ENCODE results near the gene STRN4. TPM values are rescaled to one million over a fixed set of nuclear protein-coding genes. Genes with fewer than 3 reads are reported as not detected.

Gene STRN4
- total RNA-seq, 2 experiments from 2014 or later, result 68.0 to 115 TPM

GRCh38 chr19:46678110-46678732 lies 68.0 kb downstream of the STRN4 start:
- Histone ChIP-seq H3K27ac (ENCODE audit: low read depth, low read length, poor library complexity, severe bottlenecking) (no peak overlapping the region), H3K79me2 (ENCODE audit: insufficient read depth, low read depth, low read length) (no peaks in the 10 kb centered on the region), H3K9me2 (ENCODE audit: insufficient read depth, low read length) (no peaks in the 10 kb centered on the region), H3K36me3 (ENCODE audit: insufficient read depth, low read length) (peaks cover 95% of the 10 kb centered on the region), H3K4me2 (ENCODE audit: low read length) (no peak overlapping the region), H4K20me1 (ENCODE audit: insufficient read depth, low read length) (no peaks in the 10 kb centered on the region; the same call in 1 of the 2 replicates), H2AFZ (ENCODE audit: low read length) (no peak overlapping the region), H3K4me1 (ENCODE audit: insufficient read depth, low read length, poor library complexity, severe bottlenecking) (no peaks in the 10 kb centered on the region), H3K9me3 (ENCODE audit: low read length) (no peaks in the 10 kb centered on the region), H3K4me3 (ENCODE audit: low read depth, low read length, poor library complexity, severe bottlenecking) (no peak overlapping the region)
- intact Hi-C loops (cut with micrococcal nuclease; ENCODE audit: unreplicated experiment), result no loop called here
- peak; percentile 78 for DNase-seq (ENCODE audit: low spot score)
- TF ChIP-seq CTCF (conservative IDR thresholded peaks at IDR 0.05; ENCODE audit: low read length) (no peak), EZH2phosphoT487 (IDR thresholded peaks at IDR 0.05; ENCODE audit: borderline replicate concordance, low read depth, low read length) (no peak)
- POLR2A ChIA-PET, result interaction anchor here (0.6 kb wide), 1 partner anchor 188 kb away, joined by 3 read pairs; no protein-coding TSS in a partner anchor
- BruUV-seq (replicated peaks), result no TSS peak
- CTCF ChIA-PET (ENCODE audit: unreplicated experiment), result interaction anchor here (0.6 kb wide), 1 partner anchor 275 kb away, joined by 4 read pairs; no protein-coding TSS in a partner anchor

DNA sequence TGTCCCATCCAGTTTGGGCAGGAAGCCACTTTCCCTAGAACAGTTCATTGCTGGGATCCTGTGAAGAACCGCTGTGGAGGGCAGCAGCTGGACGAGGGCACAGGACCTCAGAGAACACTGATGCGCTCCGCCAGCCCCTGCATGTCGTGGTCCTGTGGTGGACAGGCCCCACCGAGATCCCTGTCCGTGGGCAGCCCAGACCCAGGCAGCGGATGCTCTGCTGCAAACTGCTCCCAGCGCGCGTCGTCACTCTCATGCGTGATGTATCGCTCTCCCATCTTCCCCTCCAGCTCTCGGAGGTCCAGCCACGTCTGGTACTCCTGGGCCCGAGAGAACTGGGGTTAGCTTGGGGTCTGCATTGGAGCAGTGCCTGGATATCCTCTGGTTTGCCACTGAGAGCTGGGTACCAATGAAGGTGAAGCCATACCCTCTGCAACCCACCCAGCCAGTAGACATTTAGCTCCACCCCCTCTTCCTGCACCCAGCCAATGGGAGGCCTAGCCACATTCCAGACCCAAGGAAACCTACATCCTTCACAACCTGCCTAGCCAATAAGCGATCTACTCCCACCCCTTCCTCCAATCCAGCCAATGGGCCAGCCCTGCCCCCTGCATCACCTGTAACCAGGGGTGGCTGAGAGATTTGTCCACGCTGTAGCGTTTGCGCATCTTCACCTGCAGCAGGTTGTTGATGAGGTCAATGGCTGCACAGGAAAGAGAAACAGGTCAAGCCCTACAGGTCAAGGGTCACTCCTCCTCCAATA lies 71.7 kb downstream of the STRN4 start:
- H2AFZ ChIP-seq (ENCODE audit: low read length), result no peak overlapping the region
- peaks cover 88% of the 10 kb centered on the region for H3K36me3 ChIP-seq (ENCODE audit: insufficient read depth, low read length)
- TF ChIP-seq CTCF (conservative IDR thresholded peaks at IDR 0.05; ENCODE audit: low read length) (no peak), EZH2phosphoT487 (IDR thresholded peaks at IDR 0.05; ENCODE audit: borderline replicate concordance, low read depth, low read length) (no peak)
- H3K9me2 ChIP-seq (ENCODE audit: insufficient read depth, low read length), result no peaks in the 10 kb centered on the region
- H3K4me3 ChIP-seq (ENCODE audit: low read depth, low read length, poor library complexity, severe bottlenecking), result no peak overlapping the region
- intact Hi-C loops (cut with micrococcal nuclease; ENCODE audit: unreplicated experiment), result no loop called here
- H4K20me1 ChIP-seq (ENCODE audit: insufficient read depth, low read length), result no peaks in the 10 kb centered on the region; the same call in 1 of the 2 replicates
- DNase-seq (ENCODE audit: low spot score), result no peak
- no peaks in the 10 kb centered on the region for H3K79me2 ChIP-seq (ENCODE audit: insufficient read depth, low read depth, low read length)
- TSS peak; percentile 84 for BruUV-seq (replicated peaks)
- ChIA-PET CTCF (ENCODE audit: unreplicated experiment) (no interaction called here), POLR2A (interaction anchor here (0.6 kb wide), 1 partner anchor 965 kb away, joined by 5 read pairs; no protein-coding TSS in a partner anchor)
- H3K27ac ChIP-seq (ENCODE audit: low read depth, low read length, poor library complexity, severe bottlenecking), result no peak overlapping the region
- no peaks in the 10 kb centered on the region for H3K9me3 ChIP-seq (ENCODE audit: low read length)
- H3K4me1 ChIP-seq (ENCODE audit: insufficient read depth, low read length, poor library complexity, severe bottlenecking), result no peaks in the 10 kb centered on the region
- H3K4me2 ChIP-seq (ENCODE audit: low read length), result no peak overlapping the region

DNA sequence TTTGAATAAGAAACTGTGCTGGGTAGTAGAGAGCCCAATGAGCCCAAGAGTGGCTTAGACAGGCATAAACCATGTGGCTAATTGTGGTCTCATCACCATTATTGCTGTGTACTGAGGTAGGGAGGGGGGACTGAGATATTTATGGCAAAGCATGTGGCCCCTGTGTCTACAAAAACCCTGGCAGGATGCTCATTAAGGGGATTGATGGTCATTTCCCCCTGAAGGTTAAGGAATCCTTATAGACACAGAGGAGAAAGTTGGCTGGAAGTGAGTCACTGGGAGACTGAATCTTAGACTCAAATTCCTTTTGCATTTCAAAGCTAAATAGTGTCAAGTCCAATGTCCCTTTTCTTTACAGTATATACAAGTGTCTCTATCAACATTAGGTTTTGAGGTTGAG lies 75.4 kb downstream of the STRN4 start:
- BruUV-seq (replicated peaks), result TSS peak; percentile 43
- TF ChIP-seq EZH2phosphoT487 (IDR thresholded peaks at IDR 0.05; ENCODE audit: borderline replicate concordance, low read depth, low read length) (no peak), CTCF (conservative IDR thresholded peaks at IDR 0.05; ENCODE audit: low read length) (no peak)
- Histone ChIP-seq H3K4me3 (ENCODE audit: low read depth, low read length, poor library complexity, severe bottlenecking) (no peak overlapping the region), H2AFZ (ENCODE audit: low read length) (no peak overlapping the region), H3K79me2 (ENCODE audit: insufficient read depth, low read depth, low read length) (no peaks in the 10 kb centered on the region), H3K9me2 (ENCODE audit: insufficient read depth, low read length) (no peaks in the 10 kb centered on the region), H3K4me2 (ENCODE audit: low read length) (no peak overlapping the region), H3K27ac (ENCODE audit: low read depth, low read length, poor library complexity, severe bottlenecking) (no peak overlapping the region), H4K20me1 (ENCODE audit: insufficient read depth, low read length) (no peaks in the 10 kb centered on the region), H3K36me3 (ENCODE audit: insufficient read depth, low read length) (peaks cover 50% of the 10 kb centered on the region), H3K4me1 (ENCODE audit: insufficient read depth, low read length, poor library complexity, severe bottlenecking) (no peaks in the 10 kb centered on the region), H3K9me3 (ENCODE audit: low read length) (no peaks in the 10 kb centered on the region)
- DNase-seq (ENCODE audit: low spot score), result peak; percentile 9
- intact Hi-C loops (cut with micrococcal nuclease; ENCODE audit: unreplicated experiment), result no loop called here
- CTCF ChIA-PET (ENCODE audit: unreplicated experiment), result no interaction called here
- POLR2A ChIA-PET, result no interaction called here

Measured in OCI-LY7 (cell line).